GM23338 (cell line): ENCODE measurements around the gene BAD. TPM values are rescaled to one million over a fixed set of nuclear protein-coding genes. Genes with fewer than 3 reads are reported as not detected.

Experiments used
- ATAC-seq: fragments of 200-7000 bp; cut with Tn5 transposase; 3 replicates; pipeline ENCODE4 v1.9.1; 2020
- DNase-seq: peaks from one replicate; pipeline ENCODE4 v3.0.0-alpha.2; 2015; ENCODE audit warnings: low spot score
- H2AFZ ChIP-seq: fragments of 200-600 bp; sonication (generic); 2 replicates; pipeline ENCODE4 v1.8.0; 2016; ENCODE audit warnings: antibody characterized with exemption, mild to moderate bottlenecking, moderate library complexity
- H3F3A ChIP-seq: fragments of 200-600 bp; sonication (generic); replicated peaks from 2 replicates; pipeline ENCODE4 v1.8.0; 2017; ENCODE audit warnings: antibody characterized with exemption, mixed run types, low read depth
- H3K27ac ChIP-seq: fragments of 200-600 bp; sonication (generic); 2 replicates; pipeline ENCODE4 v1.6.1; 2016; ENCODE audit warnings: low read depth
- H3K27me3 ChIP-seq: fragments of 200-600 bp; sonication (generic); 2 replicates; pipeline ENCODE4 v1.8.0; 2016; ENCODE audit warnings: mild to moderate bottlenecking, mixed run types, moderate library complexity; ENCODE audit not compliant: insufficient read depth
- H3K36me3 ChIP-seq: fragments of 200-600 bp; sonication (generic); 2 replicates; pipeline ENCODE4 v1.8.0; 2016; ENCODE audit warnings: mild to moderate bottlenecking; ENCODE audit not compliant: insufficient read depth
- H3K4me1 ChIP-seq: fragments of 200-600 bp; sonication (generic); 2 replicates; pipeline ENCODE4 v1.8.0; 2016; ENCODE audit warnings: mild to moderate bottlenecking, moderate library complexity; ENCODE audit not compliant: insufficient read depth
- H3K4me2 ChIP-seq: fragments of 200-600 bp; sonication (generic); 2 replicates; pipeline ENCODE4 v1.7.1; 2017; ENCODE audit warnings: mixed run types
- H3K4me3 ChIP-seq: fragments of 200-600 bp; sonication (generic); 2 replicates; pipeline ENCODE4 v1.6.1; 2016; ENCODE audit warnings: mixed run types
- H3K79me2 ChIP-seq: fragments of 200-600 bp; sonication (generic); replicated peaks from 2 replicates; pipeline ENCODE4 v1.8.0; 2017; ENCODE audit warnings: mild to moderate bottlenecking; ENCODE audit not compliant: insufficient read depth
- H3K9me2 ChIP-seq: fragments of 200-600 bp; sonication (generic); 2 replicates; pipeline ENCODE4 v1.8.0; 2017; ENCODE audit not compliant: insufficient read depth
- H4K20me1 ChIP-seq: fragments of 200-600 bp; sonication (generic); replicated peaks from 2 replicates; pipeline ENCODE4 v1.8.0; 2017; ENCODE audit warnings: mild to moderate bottlenecking; ENCODE audit not compliant: insufficient read depth
- H3K27ac Mint-ChIP-seq: 2 replicates; pipeline ENCODE4 v1.8.0; 2020; ENCODE audit warnings: inconsistent platforms, mild to moderate bottlenecking, moderate library complexity, mixed read lengths
- H3K27me3 Mint-ChIP-seq: 3 replicates; pipeline ENCODE4 v1.8.0; 2022; ENCODE audit warnings: low read depth, mild to moderate bottlenecking, moderate library complexity, mixed read lengths, inconsistent platforms; ENCODE audit not compliant: insufficient read depth, poor library complexity
- H3K36me3 Mint-ChIP-seq: 3 replicates; pipeline ENCODE4 v1.8.0; 2021; ENCODE audit warnings: low read depth, mild to moderate bottlenecking, inconsistent platforms, moderate library complexity, mixed read lengths
- H3K4me1 Mint-ChIP-seq: 3 replicates; pipeline ENCODE4 v1.8.0; 2020; ENCODE audit warnings: mild to moderate bottlenecking, inconsistent platforms, mixed read lengths
- H3K4me3 Mint-ChIP-seq: 3 replicates; pipeline ENCODE4 v1.8.0; 2021; ENCODE audit warnings: moderate library complexity, mild to moderate bottlenecking, inconsistent platforms, mixed read lengths
- H3K9me3 Mint-ChIP-seq: 3 replicates; pipeline ENCODE4 v1.8.0; 2020; ENCODE audit warnings: moderate library complexity, mild to moderate bottlenecking, inconsistent platforms, mixed read lengths
- CREB1 ChIP-seq: fragments of 250-450 bp; sonication (Bioruptor Pico); IDR thresholded peaks from 2 replicates; pipeline ENCODE4 v1.5.0; 2020; ENCODE audit warnings: low read depth, mild to moderate bottlenecking, moderate library complexity
- ETS1 ChIP-seq: IDR thresholded peaks from 2 replicates; pipeline ENCODE4 v1.6.1; 2016; ENCODE audit warnings: antibody characterized with exemption
- EZH2 ChIP-seq: fragments of 200-600 bp; sonication (generic); IDR thresholded peaks from one replicate; pipeline ENCODE4 v1.8.0; 2017; ENCODE audit warnings: antibody characterized with exemption, mild to moderate bottlenecking, low read depth; ENCODE audit not compliant: unreplicated experiment
- JUNB ChIP-seq: IDR thresholded peaks from one replicate; pipeline ENCODE4 v1.6.1; 2016; ENCODE audit warnings: antibody characterized with exemption; ENCODE audit not compliant: unreplicated experiment
- NANOG ChIP-seq: IDR thresholded peaks from 2 replicates; pipeline ENCODE4 v1.6.1; 2016; ENCODE audit warnings: antibody characterized with exemption, borderline replicate concordance
- POLR2AphosphoS5 ChIP-seq: IDR thresholded peaks from 2 replicates; pipeline ENCODE4 v1.6.1; 2016; ENCODE audit warnings: antibody characterized with exemption, low read depth
- STAT1 ChIP-seq: IDR thresholded peaks from one replicate; pipeline ENCODE4 v1.6.1; 2016; ENCODE audit warnings: antibody characterized with exemption; ENCODE audit not compliant: unreplicated experiment
- ZNF114 ChIP-seq: fragments of 250-450 bp; sonication (Bioruptor Pico); IDR thresholded peaks from 2 replicates; pipeline ENCODE4 v1.5.0; 2020; ENCODE audit warnings: mild to moderate bottlenecking, moderate library complexity
- ZNF331 ChIP-seq: fragments of 250-450 bp; sonication (Bioruptor Pico); IDR thresholded peaks from 2 replicates; pipeline ENCODE4 v1.5.0; 2020; ENCODE audit warnings: low read depth, mild to moderate bottlenecking, moderate library complexity
- polyA plus RNA-seq: library from polyadenylated mRNA; unstranded; fragments of >200 nt; fragmentation: Nextera tagmentation; extraction: Ambion mirVana; gene quantifications from 2 replicates; pipeline ENCODE4 v1.2.1, GENCODE V29; 2016
- total RNA-seq: library from RNA; depleted of rRNA; stranded (reverse); fragments of >200 nt; shearing (Covaris generic); gene quantifications from 2 replicates; pipeline ENCODE4 v1.2.3, GENCODE V29; 2014
- TF ChIP-seq, protein P1 (sequence below): fragments of 250-450 bp; sonication (Bioruptor Pico); IDR thresholded peaks from 2 replicates; pipeline ENCODE4 v1.5.0; 2020; ENCODE audit warnings: mild to moderate bottlenecking, moderate library complexity
- TF ChIP-seq, protein P2 (sequence below), 2 experiments: fragments of 200-600 bp in 1 of 2; sonication (generic) in 1 of 2; conservative IDR thresholded peaks; 2 replicates each; pipeline versions ENCODE4 v1.5.1 to v1.6.1; 2016 to 2017; ENCODE audit warnings: antibody characterized with exemption in 2 of 2, low read depth in 2 of 2, mild to moderate bottlenecking in 2 of 2, moderate library complexity in 1 of 2

The BAD gene
- total and polyA plus RNA-seq, 2 experiments from 2014 or later = 46.3 to 46.4 TPM

GRCh38 chr11:64244966-64245365 lies 39.5 kb downstream of the BAD start:
- Histone ChIP-seq H3K27me3 (no peaks in the 10 kb centered on the region), H3K4me1 (peaks cover 40% of the 10 kb centered on the region), H3F3A (peaks cover 49% of the 10 kb centered on the region), H3K36me3 (no peaks in the 10 kb centered on the region), H3K27ac (no peak overlapping the region), H3K79me2 (peaks cover 26% of the 10 kb centered on the region), H4K20me1 (no peaks in the 10 kb centered on the region; the same call in 1 of the 2 replicates), H3K9me2 (no peaks in the 10 kb centered on the region), H2AFZ (no peak overlapping the region), H3K4me3 (peak overlapping the region; percentile 99), H3K4me2 (peak overlapping the region; percentile 93)
- TF ChIP-seq POLR2AphosphoS5 (peak; percentile 42; the same call in 1 of the 2 replicates), NANOG (no peak)
- H3K36me3 Mint-ChIP-seq = peaks cover 17% of the 10 kb centered on the region
- no peak for ATAC-seq
- H3K27ac Mint-ChIP-seq = no peak overlapping the region
- peaks cover 43% of the 10 kb centered on the region for H3K27me3 Mint-ChIP-seq
- no peak for DNase-seq
- H3K4me3 Mint-ChIP-seq = peak overlapping the region; percentile 87
- H3K4me1 Mint-ChIP-seq = peaks cover 47% of the 10 kb centered on the region
- no peaks in the 10 kb centered on the region for H3K9me3 Mint-ChIP-seq

DNA sequence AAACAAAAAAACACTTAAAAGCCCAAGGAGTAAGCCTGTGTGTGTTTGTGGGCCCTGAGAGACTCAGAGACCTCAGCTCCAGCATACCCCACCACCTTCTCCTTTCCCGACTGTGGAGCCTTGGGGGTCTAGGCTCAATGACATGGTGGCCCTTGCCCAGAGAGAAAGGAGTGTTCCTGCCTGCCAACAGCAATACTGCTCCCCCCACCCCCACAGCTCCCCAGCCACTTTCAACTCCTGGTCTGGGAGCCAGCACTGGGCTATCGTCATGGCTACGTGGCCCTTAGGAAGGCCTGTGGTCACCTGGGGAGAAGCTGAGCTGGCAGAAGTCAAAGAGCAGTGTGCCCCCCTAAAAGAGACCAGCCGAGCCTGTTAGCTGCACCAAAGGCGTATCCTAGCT lies 40.4 kb downstream of the BAD start:
- no peaks in the 10 kb centered on the region for H3K36me3 ChIP-seq
- peaks cover 26% of the 10 kb centered on the region for H3K79me2 ChIP-seq
- no peaks in the 10 kb centered on the region for H3K27me3 ChIP-seq
- DNase-seq (no peak), ATAC-seq (no peak)
- peaks cover 41% of the 10 kb centered on the region for H3F3A ChIP-seq
- H4K20me1 ChIP-seq = no peaks in the 10 kb centered on the region; the same call in 1 of the 2 replicates
- no peaks in the 10 kb centered on the region for H3K9me2 ChIP-seq
- H3K4me1 ChIP-seq = peaks cover 32% of the 10 kb centered on the region
- Mint-ChIP-seq H3K36me3 (peaks cover 17% of the 10 kb centered on the region), H3K4me3 (peak overlapping the region; percentile 93), H3K27ac (no peak overlapping the region), H3K4me1 (peaks cover 42% of the 10 kb centered on the region), H3K27me3 (peaks cover 39% of the 10 kb centered on the region), H3K9me3 (no peaks in the 10 kb centered on the region)
- no peak overlapping the region for H3K27ac ChIP-seq
- no peak overlapping the region for H3K4me2 ChIP-seq
- H3K4me3 ChIP-seq = no peak overlapping the region
- no peak overlapping the region for H2AFZ ChIP-seq
- TF ChIP-seq CREB1 (CRISPR knock-in tag) = no peak
- TF ChIP-seq ETS1 = no peak
- TF ChIP-seq, protein P1, sequence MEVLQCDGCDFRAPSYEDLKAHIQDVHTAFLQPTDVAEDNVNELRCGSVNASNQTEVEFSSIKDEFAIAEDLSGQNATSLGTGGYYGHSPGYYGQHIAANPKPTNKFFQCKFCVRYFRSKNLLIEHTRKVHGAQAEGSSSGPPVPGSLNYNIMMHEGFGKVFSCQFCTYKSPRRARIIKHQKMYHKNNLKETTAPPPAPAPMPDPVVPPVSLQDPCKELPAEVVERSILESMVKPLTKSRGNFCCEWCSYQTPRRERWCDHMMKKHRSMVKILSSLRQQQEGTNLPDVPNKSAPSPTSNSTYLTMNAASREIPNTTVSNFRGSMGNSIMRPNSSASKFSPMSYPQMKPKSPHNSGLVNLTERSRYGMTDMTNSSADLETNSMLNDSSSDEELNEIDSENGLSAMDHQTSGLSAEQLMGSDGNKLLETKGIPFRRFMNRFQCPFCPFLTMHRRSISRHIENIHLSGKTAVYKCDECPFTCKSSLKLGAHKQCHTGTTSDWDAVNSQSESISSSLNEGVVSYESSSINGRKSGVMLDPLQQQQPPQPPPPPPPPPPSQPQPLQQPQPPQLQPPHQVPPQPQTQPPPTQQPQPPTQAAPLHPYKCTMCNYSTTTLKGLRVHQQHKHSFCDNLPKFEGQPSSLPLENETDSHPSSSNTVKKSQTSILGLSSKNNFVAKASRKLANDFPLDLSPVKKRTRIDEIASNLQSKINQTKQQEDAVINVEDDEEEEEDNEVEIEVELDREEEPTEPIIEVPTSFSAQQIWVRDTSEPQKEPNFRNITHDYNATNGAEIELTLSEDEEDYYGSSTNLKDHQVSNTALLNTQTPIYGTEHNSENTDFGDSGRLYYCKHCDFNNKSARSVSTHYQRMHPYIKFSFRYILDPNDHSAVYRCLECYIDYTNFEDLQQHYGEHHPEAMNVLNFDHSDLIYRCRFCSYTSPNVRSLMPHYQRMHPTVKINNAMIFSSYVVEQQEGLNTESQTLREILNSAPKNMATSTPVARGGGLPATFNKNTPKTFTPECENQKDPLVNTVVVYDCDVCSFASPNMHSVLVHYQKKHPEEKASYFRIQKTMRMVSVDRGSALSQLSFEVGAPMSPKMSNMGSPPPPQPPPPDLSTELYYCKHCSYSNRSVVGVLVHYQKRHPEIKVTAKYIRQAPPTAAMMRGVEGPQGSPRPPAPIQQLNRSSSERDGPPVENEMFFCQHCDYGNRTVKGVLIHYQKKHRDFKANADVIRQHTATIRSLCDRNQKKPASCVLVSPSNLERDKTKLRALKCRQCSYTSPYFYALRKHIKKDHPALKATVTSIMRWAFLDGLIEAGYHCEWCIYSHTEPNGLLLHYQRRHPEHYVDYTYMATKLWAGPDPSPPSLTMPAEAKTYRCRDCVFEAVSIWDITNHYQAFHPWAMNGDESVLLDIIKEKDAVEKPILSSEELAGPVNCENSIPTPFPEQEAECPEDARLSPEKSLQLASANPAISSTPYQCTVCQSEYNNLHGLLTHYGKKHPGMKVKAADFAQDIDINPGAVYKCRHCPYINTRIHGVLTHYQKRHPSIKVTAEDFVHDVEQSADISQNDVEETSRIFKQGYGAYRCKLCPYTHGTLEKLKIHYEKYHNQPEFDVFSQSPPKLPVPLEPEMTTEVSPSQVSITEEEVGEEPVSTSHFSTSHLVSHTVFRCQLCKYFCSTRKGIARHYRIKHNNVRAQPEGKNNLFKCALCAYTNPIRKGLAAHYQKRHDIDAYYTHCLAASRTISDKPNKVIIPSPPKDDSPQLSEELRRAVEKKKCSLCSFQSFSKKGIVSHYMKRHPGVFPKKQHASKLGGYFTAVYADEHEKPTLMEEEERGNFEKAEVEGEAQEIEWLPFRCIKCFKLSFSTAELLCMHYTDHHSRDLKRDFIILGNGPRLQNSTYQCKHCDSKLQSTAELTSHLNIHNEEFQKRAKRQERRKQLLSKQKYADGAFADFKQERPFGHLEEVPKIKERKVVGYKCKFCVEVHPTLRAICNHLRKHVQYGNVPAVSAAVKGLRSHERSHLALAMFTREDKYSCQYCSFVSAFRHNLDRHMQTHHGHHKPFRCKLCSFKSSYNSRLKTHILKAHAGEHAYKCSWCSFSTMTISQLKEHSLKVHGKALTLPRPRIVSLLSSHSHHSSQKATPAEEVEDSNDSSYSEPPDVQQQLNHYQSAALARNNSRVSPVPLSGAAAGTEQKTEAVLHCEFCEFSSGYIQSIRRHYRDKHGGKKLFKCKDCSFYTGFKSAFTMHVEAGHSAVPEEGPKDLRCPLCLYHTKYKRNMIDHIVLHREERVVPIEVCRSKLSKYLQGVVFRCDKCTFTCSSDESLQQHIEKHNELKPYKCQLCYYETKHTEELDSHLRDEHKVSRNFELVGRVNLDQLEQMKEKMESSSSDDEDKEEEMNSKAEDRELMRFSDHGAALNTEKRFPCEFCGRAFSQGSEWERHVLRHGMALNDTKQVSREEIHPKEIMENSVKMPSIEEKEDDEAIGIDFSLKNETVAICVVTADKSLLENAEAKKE (CRISPR knock-in tag) = no peak
- TF ChIP-seq, protein P2, sequence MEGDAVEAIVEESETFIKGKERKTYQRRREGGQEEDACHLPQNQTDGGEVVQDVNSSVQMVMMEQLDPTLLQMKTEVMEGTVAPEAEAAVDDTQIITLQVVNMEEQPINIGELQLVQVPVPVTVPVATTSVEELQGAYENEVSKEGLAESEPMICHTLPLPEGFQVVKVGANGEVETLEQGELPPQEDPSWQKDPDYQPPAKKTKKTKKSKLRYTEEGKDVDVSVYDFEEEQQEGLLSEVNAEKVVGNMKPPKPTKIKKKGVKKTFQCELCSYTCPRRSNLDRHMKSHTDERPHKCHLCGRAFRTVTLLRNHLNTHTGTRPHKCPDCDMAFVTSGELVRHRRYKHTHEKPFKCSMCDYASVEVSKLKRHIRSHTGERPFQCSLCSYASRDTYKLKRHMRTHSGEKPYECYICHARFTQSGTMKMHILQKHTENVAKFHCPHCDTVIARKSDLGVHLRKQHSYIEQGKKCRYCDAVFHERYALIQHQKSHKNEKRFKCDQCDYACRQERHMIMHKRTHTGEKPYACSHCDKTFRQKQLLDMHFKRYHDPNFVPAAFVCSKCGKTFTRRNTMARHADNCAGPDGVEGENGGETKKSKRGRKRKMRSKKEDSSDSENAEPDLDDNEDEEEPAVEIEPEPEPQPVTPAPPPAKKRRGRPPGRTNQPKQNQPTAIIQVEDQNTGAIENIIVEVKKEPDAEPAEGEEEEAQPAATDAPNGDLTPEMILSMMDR (conservative IDR thresholded peaks at IDR 0.05; ENCODE audit: low read depth in 2 of 2) = no peak
- no peak for TF ChIP-seq ZNF114 (CRISPR knock-in tag)
- TF ChIP-seq STAT1 = no peak
- TF ChIP-seq NANOG = no peak
- no peak for TF ChIP-seq JUNB
- no peak for TF ChIP-seq ZNF331 (CRISPR knock-in tag)
- TF ChIP-seq EZH2 = no peak
